Memory B cell (primary cell): ENCODE data around the gene EML6.
"Not testable (repeated sequence)": the region's sequence is repeated elsewhere in the genome, so short reads cannot be mapped to it uniquely, and the experiment has no call there.

Experiments
- ATAC-seq: fragments of 150-1000 bp; cut with Tn5 transposase; 2 replicates; pipeline ENCODE4 v1.10.0; 2021; ENCODE audit warnings: low read depth, mild to moderate bottlenecking, moderate library complexity
- DNase-seq, 2 donors: peaks; one replicate each; pipeline ENCODE4 v3.0.0; 2022; ENCODE audit warnings: low spot score in 2 of 2
- H3K27ac Mint-ChIP-seq: one replicate; pipeline ENCODE4 v1.8.0; 2022; ENCODE audit warnings: mild to moderate bottlenecking, moderate library complexity, mixed read lengths
- H3K27me3 Mint-ChIP-seq: one replicate; pipeline ENCODE4 v1.8.0; 2022; ENCODE audit warnings: mixed read lengths
- H3K36me3 Mint-ChIP-seq: one replicate; pipeline ENCODE4 v1.8.0; 2022; ENCODE audit warnings: mild to moderate bottlenecking, mixed read lengths
- H3K4me1 Mint-ChIP-seq: one replicate; pipeline ENCODE4 v1.8.0; 2022; ENCODE audit warnings: mixed read lengths
- H3K4me3 Mint-ChIP-seq: one replicate; pipeline ENCODE4 v1.8.0; 2022; ENCODE audit warnings: mild to moderate bottlenecking, moderate library complexity, mixed read lengths
- H3K9me3 Mint-ChIP-seq: one replicate; pipeline ENCODE4 v1.8.0; 2022; ENCODE audit warnings: mixed read lengths

EML6 gene

GRCh38 chr2:54975598-54976492 is 252.4 kb downstream of the EML6 start:
- Mint-ChIP-seq H3K4me3 (no peak overlapping the region), H3K27ac (peak overlapping the region; percentile 77), H3K9me3 (no peaks in the 10 kb centered on the region), H3K36me3 (peaks cover 15% of the 10 kb centered on the region), H3K27me3 (no peaks in the 10 kb centered on the region), H3K4me1 (peaks cover 13% of the 10 kb centered on the region)
- DNase-seq (no peak), ATAC-seq (no peak)

- peak overlapping the region; percentile 77 for H3K27ac Mint-ChIP-seq
- no peak overlapping the region for H3K4me3 Mint-ChIP-seq
- H3K36me3 Mint-ChIP-seq: peaks cover 8% of the 10 kb centered on the region
Measured at GRCh38 chr2:54977149-54977548, 253.7 kb downstream of the EML6 start.

GRCh38 chr2:54979321-54980044 is 256.0 kb downstream of the EML6 start:
- H3K4me1 Mint-ChIP-seq: peaks cover 20% of the 10 kb centered on the region
- H3K27me3 Mint-ChIP-seq: no peaks in the 10 kb centered on the region
- H3K4me3 Mint-ChIP-seq: no peak overlapping the region
- peaks cover 15% of the 10 kb centered on the region for H3K36me3 Mint-ChIP-seq
- H3K9me3 Mint-ChIP-seq: no peaks in the 10 kb centered on the region
- peak overlapping the region; percentile 60 for H3K27ac Mint-ChIP-seq
- DNase-seq: no peak
- no peak for ATAC-seq

More at GRCh38 chr2:54977149-54977548, 253.7 kb downstream of the EML6 start:
- Mint-ChIP-seq H3K4me1 (peaks cover 13% of the 10 kb centered on the region), H3K9me3 (no peaks in the 10 kb centered on the region), H3K27me3 (no peaks in the 10 kb centered on the region)
- ATAC-seq (no peak), DNase-seq (no peak)

- Mint-ChIP-seq H3K4me3 (no peak overlapping the region), H3K27me3 (no peaks in the 10 kb centered on the region), H3K9me3 (no peaks in the 10 kb centered on the region), H3K36me3 (peaks cover 16% of the 10 kb centered on the region), H3K4me1 (peaks cover 17% of the 10 kb centered on the region), H3K27ac (no peak overlapping the region)
- ATAC-seq: no peak
- no peak for DNase-seq
Measured at GRCh38 chr2:54981385-54981784, 257.9 kb downstream of the EML6 start.

GRCh38 chr2:54983345-54984220 is 260.1 kb downstream of the EML6 start:
- no peak overlapping the region for H3K4me3 Mint-ChIP-seq
- no peak for DNase-seq
- peaks cover 10% of the 10 kb centered on the region for H3K4me1 Mint-ChIP-seq
- H3K36me3 Mint-ChIP-seq: peaks cover 19% of the 10 kb centered on the region
- peak overlapping the region; percentile 29 for H3K27ac Mint-ChIP-seq
- no peaks in the 10 kb centered on the region for H3K9me3 Mint-ChIP-seq
- no peaks in the 10 kb centered on the region for H3K27me3 Mint-ChIP-seq
- ATAC-seq: no peak

- H3K4me1 Mint-ChIP-seq: peaks cover 15% of the 10 kb centered on the region
- no peak overlapping the region for H3K4me3 Mint-ChIP-seq
- H3K9me3 Mint-ChIP-seq: no peaks in the 10 kb centered on the region
- H3K27ac Mint-ChIP-seq: peak overlapping the region; percentile 29
- no peak for ATAC-seq
- DNase-seq: no peak
- H3K27me3 Mint-ChIP-seq: no peaks in the 10 kb centered on the region
- H3K36me3 Mint-ChIP-seq: peaks cover 19% of the 10 kb centered on the region
Measured at GRCh38 chr2:54984476-54984875, 261.0 kb downstream of the EML6 start.

- DNase-seq (no peak), ATAC-seq (no peak)
- peaks cover 13% of the 10 kb centered on the region for H3K4me1 Mint-ChIP-seq
- no peaks in the 10 kb centered on the region for H3K9me3 Mint-ChIP-seq
- H3K36me3 Mint-ChIP-seq: peaks cover 15% of the 10 kb centered on the region
- H3K27ac Mint-ChIP-seq: no peak overlapping the region
- no peaks in the 10 kb centered on the region for H3K27me3 Mint-ChIP-seq
- H3K4me3 Mint-ChIP-seq: no peak overlapping the region
Measured at GRCh38 chr2:54986264-54986663, 262.8 kb downstream of the EML6 start.

- no peaks in the 10 kb centered on the region for H3K9me3 Mint-ChIP-seq
- no peak for DNase-seq
- ATAC-seq: no peak
- H3K4me1 Mint-ChIP-seq: peaks cover 16% of the 10 kb centered on the region
- peaks cover 12% of the 10 kb centered on the region for H3K36me3 Mint-ChIP-seq
- no peak overlapping the region for H3K4me3 Mint-ChIP-seq
- H3K27ac Mint-ChIP-seq: no peak overlapping the region
- no peaks in the 10 kb centered on the region for H3K27me3 Mint-ChIP-seq
Measured at GRCh38 chr2:54988612-54989011, 265.1 kb downstream of the EML6 start.

GRCh38 chr2:54990694-54991093 is 267.2 kb downstream of the EML6 start:
- not testable (repeated sequence) for H3K36me3 Mint-ChIP-seq, H3K27me3 Mint-ChIP-seq, DNase-seq, H3K9me3 Mint-ChIP-seq, ATAC-seq, H3K27ac Mint-ChIP-seq, H3K4me3 Mint-ChIP-seq
- peaks cover 21% of the 10 kb centered on the region for H3K4me1 Mint-ChIP-seq

- Mint-ChIP-seq H3K4me1 (peaks cover 39% of the 10 kb centered on the region), H3K36me3 (no peaks in the 10 kb centered on the region), H3K27me3 (no peaks in the 10 kb centered on the region), H3K4me3 (no peak overlapping the region), H3K9me3 (no peaks in the 10 kb centered on the region), H3K27ac (no peak overlapping the region)
- no peak for ATAC-seq
- no peak for DNase-seq
Measured at GRCh38 chr2:54995553-54995952, 272.1 kb downstream of the EML6 start.

- H3K27me3 Mint-ChIP-seq: no peaks in the 10 kb centered on the region
- no peak overlapping the region for H3K4me3 Mint-ChIP-seq
Measured at GRCh38 chr2:54997826-54998225, 274.4 kb downstream of the EML6 start.

GRCh38 chr2:54999182-54999581 is 275.7 kb downstream of the EML6 start:
- H3K27me3 Mint-ChIP-seq: no peaks in the 10 kb centered on the region
- peaks cover 52% of the 10 kb centered on the region for H3K4me1 Mint-ChIP-seq
- no peak for ATAC-seq
- no peaks in the 10 kb centered on the region for H3K9me3 Mint-ChIP-seq
- no peaks in the 10 kb centered on the region for H3K36me3 Mint-ChIP-seq
- DNase-seq: no peak
- no peak overlapping the region for H3K27ac Mint-ChIP-seq
- no peak overlapping the region for H3K4me3 Mint-ChIP-seq

More at GRCh38 chr2:54997826-54998225, 274.4 kb downstream of the EML6 start:
- H3K36me3 Mint-ChIP-seq: no peaks in the 10 kb centered on the region
- no peak for ATAC-seq
- DNase-seq: no peak
- H3K9me3 Mint-ChIP-seq: no peaks in the 10 kb centered on the region
- peaks cover 47% of the 10 kb centered on the region for H3K4me1 Mint-ChIP-seq
- H3K27ac Mint-ChIP-seq: no peak overlapping the region

GRCh38 chr2:55000341-55000740 is 276.9 kb downstream of the EML6 start:
- Mint-ChIP-seq H3K27me3 (no peaks in the 10 kb centered on the region), H3K4me1 (peaks cover 54% of the 10 kb centered on the region), H3K36me3 (no peaks in the 10 kb centered on the region), H3K9me3 (no peaks in the 10 kb centered on the region), H3K4me3 (no peak overlapping the region), H3K27ac (no peak overlapping the region)
- ATAC-seq: peak; percentile 29
- no peak for DNase-seq

- Mint-ChIP-seq H3K4me1 (peaks cover 49% of the 10 kb centered on the region), H3K4me3 (no peak overlapping the region), H3K27me3 (no peaks in the 10 kb centered on the region), H3K9me3 (no peaks in the 10 kb centered on the region), H3K36me3 (no peaks in the 10 kb centered on the region), H3K27ac (peak overlapping the region; percentile 58)
- ATAC-seq (no peak), DNase-seq (no peak)
Measured at GRCh38 chr2:55001716-55002115, 278.3 kb downstream of the EML6 start.
